SU-DHL-6 (cell line): ENCODE data around the gene OPN1LW.

Experiments
- H2AFZ ChIP-seq: fragments of 200-600 bp; sonication (generic); 2 replicates; pipeline ENCODE4 v1.6.1; 2014; ENCODE audit warnings: low read depth, mild to moderate bottlenecking, moderate library complexity, mixed read lengths, antibody characterized with exemption, low read length; ENCODE audit not compliant: severe bottlenecking
- H3F3A ChIP-seq: fragments of 200-600 bp; shearing (Covaris generic); 2 replicates; pipeline ENCODE4 v1.6.0; 2016; ENCODE audit warnings: antibody characterized with exemption, mild to moderate bottlenecking; ENCODE audit not compliant: insufficient read depth
- H3K27ac ChIP-seq: fragments of 200-600 bp; sonication (generic); 2 replicates; pipeline ENCODE4 v1.5.1; 2016; ENCODE audit warnings: low read depth, mild to moderate bottlenecking, low read length, moderate library complexity, mixed read lengths
- H3K27me3 ChIP-seq: fragments of 200-600 bp; sonication (generic), shearing (Covaris generic); 2 replicates; pipeline ENCODE4 v1.6.0; 2014; ENCODE audit warnings: mild to moderate bottlenecking, low read length
- H3K36me3 ChIP-seq: fragments of 200-600 bp; sonication (generic); 2 replicates; pipeline ENCODE4 v1.6.1; 2014; ENCODE audit warnings: mild to moderate bottlenecking, low read length, mixed read lengths
- H3K4me2 ChIP-seq: fragments of 300-600, 200-600 bp; shearing (Covaris generic), sonication (generic); 2 replicates; pipeline ENCODE4 v1.6.0; 2014; ENCODE audit warnings: low read length, low read depth, mild to moderate bottlenecking; ENCODE audit not compliant: poor library complexity, severe bottlenecking
- H3K4me3 ChIP-seq: fragments of 200-600 bp; sonication (generic); 2 replicates; pipeline ENCODE4 v1.5.1; 2014; ENCODE audit warnings: antibody characterized with exemption, low read length, mild to moderate bottlenecking, mixed read lengths; ENCODE audit not compliant: insufficient read depth, poor library complexity, severe bottlenecking
- H3K79me2 ChIP-seq: fragments of 200-600 bp; sonication (generic); 2 replicates; pipeline ENCODE4 v1.6.1; 2014; ENCODE audit warnings: mild to moderate bottlenecking, low read length, moderate library complexity; ENCODE audit not compliant: insufficient read depth
- H3K9ac ChIP-seq: fragments of 200-600 bp; sonication (generic); 2 replicates; pipeline ENCODE4 v1.7.0; 2014; ENCODE audit warnings: mild to moderate bottlenecking, low read length
- H3K9me2 ChIP-seq: fragments of 200-600 bp; sonication (generic); replicated peaks from 2 replicates; pipeline ENCODE4 v1.6.1; 2014; ENCODE audit warnings: low read length; ENCODE audit not compliant: insufficient read depth
- H3K9me3 ChIP-seq: fragments of 200-600 bp; sonication (generic); 2 replicates; pipeline ENCODE4 v1.6.1; 2014; ENCODE audit warnings: low read length, mixed read lengths; ENCODE audit not compliant: insufficient read depth
- H4K20me1 ChIP-seq: fragments of 200-600 bp; sonication (generic); 2 replicates; pipeline ENCODE4 v1.6.1; 2014; ENCODE audit warnings: low read depth, mild to moderate bottlenecking, antibody characterized with exemption, low read length, moderate library complexity, mixed read lengths
- EZH2phosphoT487 ChIP-seq: fragments of 200-600 bp; sonication (generic), shearing (Covaris generic); conservative IDR thresholded peaks from 2 replicates; pipeline ENCODE4 v1.6.1; 2018; ENCODE audit warnings: mild to moderate bottlenecking, antibody characterized with exemption, low read length, moderate library complexity, mixed read lengths
- TF ChIP-seq, protein P1 (sequence below): fragments of 200-600 bp; sonication (generic); IDR thresholded peaks from one replicate; pipeline ENCODE4 v1.5.1; 2017; ENCODE audit warnings: antibody characterized with exemption, mild to moderate bottlenecking, low read length, moderate library complexity; ENCODE audit not compliant: insufficient read depth, poor library complexity, severe bottlenecking

Gene OPN1LW

DNA sequence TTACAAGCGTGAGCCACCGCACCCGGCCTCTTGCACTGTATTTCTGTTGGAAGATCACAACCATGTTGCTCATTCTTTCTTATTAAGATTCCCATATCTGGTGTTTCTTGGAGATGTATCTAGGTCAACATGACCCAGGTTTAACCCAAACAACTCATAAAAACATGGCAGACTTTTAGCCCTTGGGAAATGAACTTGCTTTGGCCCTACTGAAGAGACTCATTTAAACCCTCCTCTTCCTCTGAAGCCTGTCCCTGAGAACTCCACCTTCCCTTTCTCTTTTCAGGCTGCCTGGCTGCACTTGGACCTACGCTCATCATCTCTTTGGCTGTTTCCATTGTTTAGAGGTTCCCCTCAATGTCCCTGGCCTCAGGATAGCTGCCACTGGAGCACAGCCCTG, 22.8 kb upstream of the OPN1LW start:
- Histone ChIP-seq H3K27ac (no peak overlapping the region), H3K9ac (no peak overlapping the region), H3K36me3 (no peaks in the 10 kb centered on the region), H3F3A (no peaks in the 10 kb centered on the region), H3K9me2 (no peaks in the 10 kb centered on the region), H3K4me3 (no peak overlapping the region), H3K4me2 (no peak overlapping the region), H3K9me3 (no peaks in the 10 kb centered on the region), H2AFZ (no peak overlapping the region), H3K79me2 (no peaks in the 10 kb centered on the region), H3K27me3 (no peaks in the 10 kb centered on the region), H4K20me1 (no peaks in the 10 kb centered on the region)
- TF ChIP-seq, protein P1, sequence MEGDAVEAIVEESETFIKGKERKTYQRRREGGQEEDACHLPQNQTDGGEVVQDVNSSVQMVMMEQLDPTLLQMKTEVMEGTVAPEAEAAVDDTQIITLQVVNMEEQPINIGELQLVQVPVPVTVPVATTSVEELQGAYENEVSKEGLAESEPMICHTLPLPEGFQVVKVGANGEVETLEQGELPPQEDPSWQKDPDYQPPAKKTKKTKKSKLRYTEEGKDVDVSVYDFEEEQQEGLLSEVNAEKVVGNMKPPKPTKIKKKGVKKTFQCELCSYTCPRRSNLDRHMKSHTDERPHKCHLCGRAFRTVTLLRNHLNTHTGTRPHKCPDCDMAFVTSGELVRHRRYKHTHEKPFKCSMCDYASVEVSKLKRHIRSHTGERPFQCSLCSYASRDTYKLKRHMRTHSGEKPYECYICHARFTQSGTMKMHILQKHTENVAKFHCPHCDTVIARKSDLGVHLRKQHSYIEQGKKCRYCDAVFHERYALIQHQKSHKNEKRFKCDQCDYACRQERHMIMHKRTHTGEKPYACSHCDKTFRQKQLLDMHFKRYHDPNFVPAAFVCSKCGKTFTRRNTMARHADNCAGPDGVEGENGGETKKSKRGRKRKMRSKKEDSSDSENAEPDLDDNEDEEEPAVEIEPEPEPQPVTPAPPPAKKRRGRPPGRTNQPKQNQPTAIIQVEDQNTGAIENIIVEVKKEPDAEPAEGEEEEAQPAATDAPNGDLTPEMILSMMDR = no peak
- TF ChIP-seq EZH2phosphoT487 = no peak

DNA sequence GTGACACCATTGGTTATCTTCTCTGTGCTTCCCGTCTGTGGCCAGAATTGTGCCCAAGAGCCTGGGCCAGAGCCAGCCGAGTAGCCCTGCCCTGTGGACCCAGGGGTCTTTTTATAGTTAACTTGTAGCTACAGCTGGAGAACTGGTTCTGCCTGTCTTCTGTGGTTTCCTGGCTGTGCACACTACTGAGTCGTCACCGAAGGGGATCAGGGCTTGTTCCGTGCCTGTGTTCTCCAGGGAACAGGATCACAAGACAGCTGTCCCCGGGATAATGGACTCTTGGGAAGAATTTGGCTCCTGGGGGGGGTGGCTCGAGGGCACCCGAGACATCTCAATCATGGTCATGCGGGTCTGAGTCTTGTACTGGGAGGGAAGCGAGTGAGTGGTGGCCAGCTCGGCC, 22.1 kb upstream of the OPN1LW start:
- no peak overlapping the region for H3K4me3 ChIP-seq
- no peaks in the 10 kb centered on the region for H3K9me2 ChIP-seq
- no peaks in the 10 kb centered on the region for H3K27me3 ChIP-seq
- H3K36me3 ChIP-seq = no peaks in the 10 kb centered on the region
- H3F3A ChIP-seq = no peaks in the 10 kb centered on the region
- H3K79me2 ChIP-seq = no peaks in the 10 kb centered on the region
- no peaks in the 10 kb centered on the region for H3K9me3 ChIP-seq
- no peak overlapping the region for H3K4me2 ChIP-seq
- no peak for TF ChIP-seq EZH2phosphoT487
- TF ChIP-seq, protein P1 = no peak
- no peak overlapping the region for H3K27ac ChIP-seq
- no peaks in the 10 kb centered on the region for H4K20me1 ChIP-seq
- H2AFZ ChIP-seq = no peak overlapping the region
- no peak overlapping the region for H3K9ac ChIP-seq

DNA sequence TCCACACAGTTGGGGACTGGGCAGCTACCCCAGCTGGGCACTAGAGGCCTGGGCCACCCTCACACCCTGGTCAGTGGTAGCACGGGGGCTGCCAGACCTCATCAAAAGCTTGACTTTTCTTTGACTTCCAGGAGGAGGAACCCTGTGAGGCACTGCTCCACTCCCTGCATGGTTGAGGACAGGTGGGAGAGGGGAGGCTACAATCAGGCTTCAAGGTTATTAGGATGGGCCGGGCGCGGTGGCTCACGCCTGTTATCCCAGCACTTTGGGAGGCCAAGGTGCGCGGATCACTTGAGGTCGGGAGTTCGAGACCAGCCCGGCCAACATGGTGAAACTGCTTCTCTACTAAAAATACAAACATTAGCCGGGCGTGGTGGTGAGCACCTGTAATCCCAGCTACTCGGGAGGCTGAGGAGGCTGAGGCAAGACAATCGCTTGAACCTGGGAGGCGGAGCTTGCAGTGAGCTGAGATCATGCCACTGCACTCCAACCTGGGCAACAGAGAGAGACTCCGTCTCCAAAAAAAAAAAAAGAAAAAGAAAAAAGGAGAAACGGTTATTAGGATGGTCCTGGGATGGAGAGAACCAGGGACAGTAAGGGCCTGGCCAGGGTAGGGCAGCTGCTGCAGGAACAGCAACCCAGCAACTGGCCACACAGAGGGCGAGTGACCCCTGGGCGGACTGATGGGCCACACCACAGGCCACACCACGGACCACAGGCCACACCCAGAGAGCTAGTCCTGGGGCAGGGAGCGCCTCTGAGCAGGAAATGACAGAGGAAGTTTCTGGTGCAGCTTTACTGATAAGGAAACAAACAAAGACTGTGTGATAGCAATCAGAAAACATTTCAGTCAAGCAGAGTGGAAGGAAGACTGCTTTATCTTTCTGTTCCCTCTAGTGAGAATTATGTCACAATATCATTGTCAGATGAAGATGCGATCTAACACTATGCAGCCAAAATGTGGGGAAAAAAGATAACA, 20.5 kb upstream of the OPN1LW start:
- no peak overlapping the region for H2AFZ ChIP-seq
- H3K27ac ChIP-seq = no peak overlapping the region
- no peaks in the 10 kb centered on the region for H3K9me2 ChIP-seq
- H3K36me3 ChIP-seq = no peaks in the 10 kb centered on the region
- no peaks in the 10 kb centered on the region for H3K27me3 ChIP-seq
- no peaks in the 10 kb centered on the region for H3K79me2 ChIP-seq
- no peaks in the 10 kb centered on the region for H3F3A ChIP-seq
- no peaks in the 10 kb centered on the region for H3K9me3 ChIP-seq
- TF ChIP-seq, protein P1 = no peak
- no peak for TF ChIP-seq EZH2phosphoT487
- no peak overlapping the region for H3K4me3 ChIP-seq
- H3K9ac ChIP-seq = no peak overlapping the region
- H3K4me2 ChIP-seq = no peak overlapping the region
- H4K20me1 ChIP-seq = no peaks in the 10 kb centered on the region
